ENCODE measurements around the gene ULBP1.

GRCh38 chr6:149939909-149940671 lies 23.7 kb upstream of the ULBP1 start:
- no peak for TF ChIP-seq CTCF (IDR thresholded peaks at IDR 0.05)
- TF ChIP-seq POLR2A (IDR thresholded peaks at IDR 0.05), result no peak

Data from thyroid gland (tissue), 4 donors.